ENCODE results near the gene STRIP1.

DNA sequence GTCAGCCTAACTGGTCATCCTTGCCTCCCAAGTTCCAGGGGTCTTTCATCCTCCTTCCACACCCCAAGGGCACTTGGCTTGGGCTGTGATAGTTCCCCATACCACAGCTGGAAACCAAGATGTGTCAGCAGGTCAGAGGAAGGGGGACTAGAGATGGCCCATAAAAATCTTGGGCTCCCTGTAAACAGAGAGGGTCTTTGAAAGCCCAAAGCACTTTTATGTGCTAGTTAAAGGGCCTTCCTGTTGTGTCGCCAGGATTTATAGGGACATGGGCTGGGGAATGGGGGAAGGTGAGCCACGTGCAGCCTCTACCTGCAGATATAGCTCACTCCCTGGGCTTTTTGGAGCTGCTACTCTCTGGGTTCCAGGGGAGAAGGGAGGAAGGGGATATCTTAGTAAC lies 65.9 kb downstream of the STRIP1 start:
- no peak for TF ChIP-seq BRCA1 (IDR thresholded peaks at IDR 0.05; ENCODE audit: low read depth, low read length)
- no peak for TF ChIP-seq CTCF (IDR thresholded peaks at IDR 0.05; ENCODE audit: control extremely low read depth in 1 of 3, insufficient read depth in 1 of 3, low read depth in 1 of 3, low read length in 3 of 3)
- TF ChIP-seq POLR2A (IDR thresholded peaks at IDR 0.05; ENCODE audit: control extremely low read depth in 1 of 2, low read depth in 2 of 2, low read length in 2 of 2): no peak
- TF ChIP-seq GABPA (IDR thresholded peaks at IDR 0.05; ENCODE audit: borderline replicate concordance, insufficient read depth, low read length): no peak
